ENCODE measurements around the gene CELF2.

The CELF2 gene

DNA sequence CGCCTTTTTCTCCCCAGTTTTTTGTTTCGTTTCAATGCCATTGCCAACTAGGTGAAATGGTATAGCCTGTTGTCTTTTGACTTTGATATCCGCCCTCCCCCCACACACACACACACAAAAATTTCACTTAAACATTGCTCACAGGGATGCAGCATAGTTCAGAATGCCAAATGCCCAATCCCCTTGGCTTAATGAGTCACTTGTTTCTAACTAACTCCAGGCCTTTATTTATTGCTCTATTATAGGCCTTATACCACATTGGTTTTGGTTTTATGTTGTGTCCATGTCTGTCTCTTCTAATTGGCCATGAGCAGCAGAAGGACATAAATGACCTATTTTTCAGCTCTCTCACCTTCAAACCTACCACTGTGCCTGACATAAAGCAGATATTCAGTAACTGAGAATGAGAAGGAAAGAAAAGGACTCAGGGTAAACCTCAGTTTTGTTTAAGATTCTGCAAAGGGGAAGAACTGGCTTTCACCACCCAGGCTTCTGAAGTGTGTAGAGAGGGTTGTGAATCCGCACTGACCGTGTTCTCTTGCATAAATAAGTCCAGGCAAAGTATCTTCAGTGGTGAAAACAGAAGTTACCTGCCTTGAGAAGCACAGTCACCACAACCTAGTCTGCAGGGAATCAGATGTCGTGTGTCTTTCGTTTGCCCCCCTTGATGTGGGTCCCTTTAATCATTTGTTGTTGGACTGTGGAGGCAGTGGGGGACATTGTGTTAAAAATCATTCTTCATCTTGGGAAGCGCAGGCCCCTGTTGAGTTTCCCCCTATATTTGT lies 139.8 kb downstream of the CELF2 start:
- TF ChIP-seq, protein P1, sequence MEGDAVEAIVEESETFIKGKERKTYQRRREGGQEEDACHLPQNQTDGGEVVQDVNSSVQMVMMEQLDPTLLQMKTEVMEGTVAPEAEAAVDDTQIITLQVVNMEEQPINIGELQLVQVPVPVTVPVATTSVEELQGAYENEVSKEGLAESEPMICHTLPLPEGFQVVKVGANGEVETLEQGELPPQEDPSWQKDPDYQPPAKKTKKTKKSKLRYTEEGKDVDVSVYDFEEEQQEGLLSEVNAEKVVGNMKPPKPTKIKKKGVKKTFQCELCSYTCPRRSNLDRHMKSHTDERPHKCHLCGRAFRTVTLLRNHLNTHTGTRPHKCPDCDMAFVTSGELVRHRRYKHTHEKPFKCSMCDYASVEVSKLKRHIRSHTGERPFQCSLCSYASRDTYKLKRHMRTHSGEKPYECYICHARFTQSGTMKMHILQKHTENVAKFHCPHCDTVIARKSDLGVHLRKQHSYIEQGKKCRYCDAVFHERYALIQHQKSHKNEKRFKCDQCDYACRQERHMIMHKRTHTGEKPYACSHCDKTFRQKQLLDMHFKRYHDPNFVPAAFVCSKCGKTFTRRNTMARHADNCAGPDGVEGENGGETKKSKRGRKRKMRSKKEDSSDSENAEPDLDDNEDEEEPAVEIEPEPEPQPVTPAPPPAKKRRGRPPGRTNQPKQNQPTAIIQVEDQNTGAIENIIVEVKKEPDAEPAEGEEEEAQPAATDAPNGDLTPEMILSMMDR (IDR thresholded peaks at IDR 0.05; ENCODE audit: insufficient read depth, low read length, poor library complexity, severe bottlenecking) = no peak
- H3K27ac ChIP-seq (ENCODE audit: low read depth, low read length) = no peak overlapping the region
- H3K4me2 ChIP-seq (ENCODE audit: low read depth, low read length, poor library complexity, severe bottlenecking) = no peak overlapping the region
- no peaks in the 10 kb centered on the region for H3K36me3 ChIP-seq (ENCODE audit: low read length)
- H3K9ac ChIP-seq (ENCODE audit: low read length) = no peak overlapping the region
- no peaks in the 10 kb centered on the region for H3K79me2 ChIP-seq (ENCODE audit: insufficient read depth, low read length)
- no peaks in the 10 kb centered on the region for H3K9me3 ChIP-seq (ENCODE audit: insufficient read depth, low read length)
- no peaks in the 10 kb centered on the region for H3F3A ChIP-seq (ENCODE audit: insufficient read depth)
- H3K4me3 ChIP-seq (ENCODE audit: insufficient read depth, low read length, poor library complexity, severe bottlenecking) = no peak overlapping the region
- H4K20me1 ChIP-seq (ENCODE audit: low read depth, low read length) = no peaks in the 10 kb centered on the region
- no peaks in the 10 kb centered on the region for H3K27me3 ChIP-seq (ENCODE audit: low read length)
- no peaks in the 10 kb centered on the region for H3K9me2 ChIP-seq (replicated peaks; ENCODE audit: insufficient read depth, low read length)
- no peak overlapping the region for H2AFZ ChIP-seq (ENCODE audit: low read depth, low read length, severe bottlenecking)

DNA sequence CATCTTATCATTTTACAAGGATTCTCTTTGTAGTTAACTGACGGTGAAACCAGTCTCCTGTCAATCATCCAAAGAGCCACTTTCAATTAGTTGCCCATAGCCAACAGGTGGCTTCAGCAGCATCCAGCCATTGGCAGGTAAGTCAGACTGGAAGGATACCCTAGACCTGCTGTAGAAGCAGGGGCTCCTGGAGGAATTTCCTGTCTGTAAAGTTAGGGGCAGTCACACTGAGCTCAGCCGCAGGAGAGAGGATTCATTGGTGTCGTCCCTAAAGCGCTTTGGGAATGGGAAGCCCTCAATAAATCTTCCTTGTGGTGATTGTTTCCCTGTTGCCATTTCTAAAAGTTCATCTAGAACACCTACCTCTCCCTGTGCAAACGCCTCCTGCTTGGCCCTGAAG lies 140.4 kb downstream of the CELF2 start:
- H3K9me3 ChIP-seq (ENCODE audit: insufficient read depth, low read length) = no peaks in the 10 kb centered on the region
- no peaks in the 10 kb centered on the region for H4K20me1 ChIP-seq (ENCODE audit: low read depth, low read length)
- no peak overlapping the region for H3K4me2 ChIP-seq (ENCODE audit: low read depth, low read length, poor library complexity, severe bottlenecking)
- no peaks in the 10 kb centered on the region for H3K9me2 ChIP-seq (replicated peaks; ENCODE audit: insufficient read depth, low read length)
- H3K27ac ChIP-seq (ENCODE audit: low read depth, low read length) = no peak overlapping the region
- H2AFZ ChIP-seq (ENCODE audit: low read depth, low read length, severe bottlenecking) = no peak overlapping the region
- peaks cover 4% of the 10 kb centered on the region; the same call in 1 of the 2 replicates for H3F3A ChIP-seq (ENCODE audit: insufficient read depth)
- H3K9ac ChIP-seq (ENCODE audit: low read length) = no peak overlapping the region
- TF ChIP-seq, protein P1 (IDR thresholded peaks at IDR 0.05; ENCODE audit: insufficient read depth, low read length, poor library complexity, severe bottlenecking) = no peak
- no peak for TF ChIP-seq EZH2phosphoT487 (conservative IDR thresholded peaks at IDR 0.05; ENCODE audit: low read length)
- H3K36me3 ChIP-seq (ENCODE audit: low read length) = no peaks in the 10 kb centered on the region
- H3K4me3 ChIP-seq (ENCODE audit: insufficient read depth, low read length, poor library complexity, severe bottlenecking) = no peak overlapping the region
- no peaks in the 10 kb centered on the region for H3K79me2 ChIP-seq (ENCODE audit: insufficient read depth, low read length)
- no peaks in the 10 kb centered on the region for H3K27me3 ChIP-seq (ENCODE audit: low read length)

DNA sequence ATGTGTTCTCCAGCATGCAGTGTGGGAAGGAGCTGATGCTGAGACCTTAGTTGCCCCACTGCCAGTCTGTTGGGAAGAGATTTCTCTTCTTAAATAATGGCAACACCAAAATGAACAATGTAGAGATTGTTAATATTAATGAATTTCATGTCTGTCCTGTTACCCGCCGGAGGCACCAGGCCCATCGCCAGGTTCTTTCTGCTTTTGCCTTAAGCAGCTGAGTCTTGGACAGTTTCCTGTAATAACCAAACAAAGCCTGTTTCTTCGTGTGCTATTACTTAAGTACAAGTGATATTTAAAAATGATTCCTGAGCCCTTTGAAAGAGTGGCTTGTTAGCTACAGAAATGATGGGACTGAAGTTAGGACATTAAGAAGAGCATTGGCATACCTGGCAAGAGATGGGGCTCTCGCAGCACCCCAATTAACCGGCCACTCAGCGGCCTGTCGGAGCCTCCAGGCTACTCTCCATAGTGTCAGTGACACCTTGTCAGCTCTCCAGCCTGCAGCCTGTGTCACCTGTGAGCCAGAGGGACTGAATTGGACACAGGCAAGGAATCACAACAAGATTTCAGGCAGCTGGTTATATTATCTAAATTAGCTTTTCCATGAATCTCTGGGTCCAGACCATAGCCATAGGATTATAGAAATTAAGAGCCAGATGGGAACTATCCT lies 142.0 kb downstream of the CELF2 start:
- Histone ChIP-seq H3K27ac (ENCODE audit: low read depth, low read length) (no peak overlapping the region), H3F3A (ENCODE audit: insufficient read depth) (peaks cover 13% of the 10 kb centered on the region), H3K27me3 (ENCODE audit: low read length) (no peaks in the 10 kb centered on the region), H2AFZ (ENCODE audit: low read depth, low read length, severe bottlenecking) (no peak overlapping the region), H3K9ac (ENCODE audit: low read length) (no peak overlapping the region), H4K20me1 (ENCODE audit: low read depth, low read length) (no peaks in the 10 kb centered on the region), H3K36me3 (ENCODE audit: low read length) (no peaks in the 10 kb centered on the region), H3K9me2 (replicated peaks; ENCODE audit: insufficient read depth, low read length) (no peaks in the 10 kb centered on the region), H3K79me2 (ENCODE audit: insufficient read depth, low read length) (no peaks in the 10 kb centered on the region), H3K9me3 (ENCODE audit: insufficient read depth, low read length) (no peaks in the 10 kb centered on the region), H3K4me2 (ENCODE audit: low read depth, low read length, poor library complexity, severe bottlenecking) (no peak overlapping the region), H3K4me3 (ENCODE audit: insufficient read depth, low read length, poor library complexity, severe bottlenecking) (no peak overlapping the region)
- TF ChIP-seq EZH2phosphoT487 (conservative IDR thresholded peaks at IDR 0.05; ENCODE audit: low read length) = no peak
- TF ChIP-seq, protein P1 (IDR thresholded peaks at IDR 0.05; ENCODE audit: insufficient read depth, low read length, poor library complexity, severe bottlenecking) = no peak

Data from SU-DHL-6 (cell line).